SK-N-SH (cell line): Measurements from ENCODE around the gene PLEKHA3. TPM values are rescaled to one million over a fixed set of nuclear protein-coding genes. Genes with fewer than 3 reads are reported as not detected.

Experiments used
- CTCF ChIA-PET: fragments of 300-600, 350-600 bp; formaldehyde crosslinking; extraction: SDS; loops from one replicate; lab custom pipeline; 2021; lab: Yijun Ruan, JAX
- POLR2A ChIA-PET: fragments of 350-600 bp; sonication (Branson Sonifier 250); formaldehyde crosslinking; extraction: SDS; loops from one replicate; lab custom pipeline; 2020; ENCODE audit warnings: antibody characterized with exemption, inconsistent platforms; lab: Yijun Ruan, JAX
- DNase-seq: peaks from one replicate; pipeline ENCODE4 v3.0.0; 2012
- H2AFZ ChIP-seq: fragments of 200-600 bp; sonication (generic); 2 replicates; pipeline ENCODE4 v1.8.1; 2016; ENCODE audit warnings: antibody characterized with exemption, mild to moderate bottlenecking, low read depth
- H3F3A ChIP-seq: fragments of 200-600 bp; sonication (generic); replicated peaks from 2 replicates; pipeline ENCODE3; 2016; ENCODE audit warnings: antibody characterized with exemption, mild to moderate bottlenecking; ENCODE audit not compliant: insufficient read depth
- H3K27ac ChIP-seq, 2 experiments: fragments of 200-500 bp in 1 of 2; fragments of 200-600 bp in 1 of 2; sonication (Bioruptor generic) in 1 of 2; sonication (generic), shearing (Covaris generic) in 1 of 2; 2 replicates each; pipeline versions ENCODE4 v1.5.1 to v1.6.1; 2014 to 2016; ENCODE audit warnings: low read depth in 2 of 2, inconsistent platforms in 1 of 2, low read length in 1 of 2, mild to moderate bottlenecking in 1 of 2, mixed read lengths in 1 of 2
- H3K27me3 ChIP-seq: fragments of 200-600 bp; sonication (generic), shearing (Covaris generic); 2 replicates; pipeline ENCODE4 v1.6.1; 2016; ENCODE audit warnings: mixed run types; ENCODE audit not compliant: insufficient read depth
- H3K36me3 ChIP-seq, 2 experiments: fragments of 200-500 bp in 1 of 2; fragments of 200-600 bp in 1 of 2; sonication (Bioruptor generic) in 1 of 2; sonication (generic) in 1 of 2; replicated peaks in 1 of 2; 2 replicates each; pipeline versions ENCODE3 to v1.5.1; 2014 to 2016; ENCODE audit warnings: low read length in 1 of 2, mild to moderate bottlenecking in 1 of 2; ENCODE audit not compliant: insufficient read depth in 2 of 2, control insufficient read depth in 1 of 2
- H3K4me1 ChIP-seq, 2 experiments: fragments of 200-500 bp in 1 of 2; fragments of 200-600 bp in 1 of 2; sonication (Bioruptor generic) in 1 of 2; sonication (generic), shearing (Covaris generic) in 1 of 2; 2 replicates each; pipeline versions ENCODE4 v1.5.1 to v1.6.1; 2014 to 2016; ENCODE audit warnings: low read depth in 1 of 2, low read length in 1 of 2, mixed run types in 1 of 2; ENCODE audit not compliant: insufficient read depth in 2 of 2, control insufficient read depth in 1 of 2
- H3K4me2 ChIP-seq: fragments of 200-600 bp; sonication (generic), shearing (Covaris generic); 2 replicates; pipeline ENCODE4 v1.6.1; 2017; ENCODE audit warnings: mixed run types
- H3K4me3 ChIP-seq, 2 experiments: fragments of 200-500 bp in 1 of 2; fragments of 200-600 bp in 1 of 2; sonication (Bioruptor generic) in 1 of 2; sonication (generic), shearing (Covaris generic) in 1 of 2; 2 replicates each; pipeline versions ENCODE4 v1.5.1 to v1.8.1; 2014 to 2016; ENCODE audit warnings: low read depth in 2 of 2, inconsistent platforms in 1 of 2, low read length in 1 of 2, mild to moderate bottlenecking in 1 of 2, mixed read lengths in 1 of 2, moderate library complexity in 1 of 2
- H3K79me2 ChIP-seq: fragments of 200-600 bp; sonication (generic); 2 replicates; pipeline ENCODE4 v1.8.1; 2017; ENCODE audit warnings: mild to moderate bottlenecking; ENCODE audit not compliant: insufficient read depth
- H3K9ac ChIP-seq: fragments of 200-600 bp; sonication (generic); 2 replicates; pipeline ENCODE4 v1.6.1; 2017; ENCODE audit warnings: mixed run types
- H3K9me2 ChIP-seq: fragments of 200-600 bp; sonication (generic); 2 replicates; pipeline ENCODE4 v1.6.1; 2017; ENCODE audit warnings: mixed run types
- H3K9me3 ChIP-seq: fragments of 200-600 bp; sonication (generic); 2 replicates; pipeline ENCODE4 v1.6.1; 2017; ENCODE audit warnings: mixed run types, mild to moderate bottlenecking, moderate library complexity
- H4K20me1 ChIP-seq: fragments of 200-600 bp; sonication (generic); 2 replicates; pipeline ENCODE4 v1.6.1; 2017; ENCODE audit warnings: mild to moderate bottlenecking, mixed run types; ENCODE audit not compliant: insufficient read depth
- FOSL2 ChIP-seq: IDR thresholded peaks from 2 replicates; pipeline ENCODE4 v1.4.0; 2012; ENCODE audit warnings: low read depth, mild to moderate bottlenecking, moderate library complexity, borderline replicate concordance
- JUND ChIP-seq: IDR thresholded peaks from 2 replicates; pipeline ENCODE4 v1.4.0; 2012
- MAX ChIP-seq: IDR thresholded peaks from 2 replicates; pipeline ENCODE4 v1.4.0; 2012; ENCODE audit warnings: low read depth
- MXI1 ChIP-seq: IDR thresholded peaks from 2 replicates; pipeline ENCODE4 v1.6.1; 2012; ENCODE audit warnings: mild to moderate bottlenecking, low read depth, low read length, improper control_type of control experiment
- NFIC ChIP-seq: IDR thresholded peaks from 2 replicates; pipeline ENCODE4 v1.4.0; 2012; ENCODE audit warnings: borderline replicate concordance
- NRF1 ChIP-seq: IDR thresholded peaks from 2 replicates; pipeline ENCODE4 v1.6.1; 2012; ENCODE audit warnings: low read depth, mild to moderate bottlenecking, low read length
- PBX3 ChIP-seq: IDR thresholded peaks from 2 replicates; pipeline ENCODE4; 2012
- POLR2AphosphoS5 ChIP-seq: IDR thresholded peaks from 2 replicates; pipeline ENCODE4 v1.6.1; 2012; ENCODE audit warnings: low read depth, low read length
- SMC3 ChIP-seq: IDR thresholded peaks from 2 replicates; pipeline ENCODE4 v1.6.1; 2012; ENCODE audit warnings: low read depth, low read length, improper control_type of control experiment
- TCF12 ChIP-seq: IDR thresholded peaks from 2 replicates; pipeline ENCODE4 v1.4.0; 2012
- TEAD4 ChIP-seq: IDR thresholded peaks from 2 replicates; pipeline ENCODE4 v1.4.0; 2012; ENCODE audit warnings: mild to moderate bottlenecking, borderline replicate concordance; ENCODE audit not compliant: insufficient read depth
- YY1 ChIP-seq: IDR thresholded peaks from 2 replicates; pipeline ENCODE4 v1.4.0; 2012; ENCODE audit warnings: low read depth, mild to moderate bottlenecking
- WGBS: methylation state at CpG from one replicate; pipeline ENCODE4 v1.1.6; 2017; ENCODE audit warnings: low lambda C conversion rate; 5-methylcytosine and 5-hydroxymethylcytosine counted together
- polyA plus RNA-seq, 3 experiments: library from polyadenylated mRNA; depleted of rRNA; stranded (reverse); fragments of >200 nt; gene quantifications; 2 replicates each; pipeline ENCODE4 v1.2.3, GENCODE V29; 2012
- TF ChIP-seq, protein P1 (sequence below): IDR thresholded peaks from 2 replicates; pipeline ENCODE4 v1.4.0; 2012; ENCODE audit warnings: low read depth, borderline replicate concordance

The PLEKHA3 gene
- polyA plus RNA-seq, 1 of the 3 experiments (the other 2 are of a cell fraction) = 5.7 TPM

- POLR2A ChIA-PET = no interaction called here
- Histone ChIP-seq H3K9me2 (no peaks in the 10 kb centered on the region), H3K79me2 (no peaks in the 10 kb centered on the region), H3K9ac (no peak overlapping the region), H3K27ac (peak overlapping the region in 1 of 2 experiments; percentile 88; a peak in 2 of 4 replicates), H2AFZ (no peak overlapping the region; the same call in 1 of the 2 replicates), H3K4me1 (no peaks in the 10 kb centered on the region), H3K36me3 (peaks cover 13 to 17% of the 10 kb centered on the region in 2 experiments), H3K4me2 (0 out of 2 replicates have a peak overlapping the region, but pooled peaks have one; percentile 21), H3K27me3 (no peaks in the 10 kb centered on the region), H3K9me3 (no peaks in the 10 kb centered on the region), H3K4me3 (no peak overlapping the region), H3F3A (peaks cover 7% of the 10 kb centered on the region), H4K20me1 (no peaks in the 10 kb centered on the region)
- CTCF ChIA-PET = interaction anchor here (0.9 kb wide), 1 partner anchor 30 kb away, joined by 5 read pairs; no protein-coding TSS in a partner anchor
- DNase-seq = no peak
- TF ChIP-seq SMC3 (no peak), MAX (peak; percentile 74; the same call in 1 of the 2 replicates), MXI1 (no peak), TCF12 (peak; percentile 69), FOSL2 (peak; percentile 92), POLR2AphosphoS5 (peak; percentile 41; the same call in 1 of the 2 replicates), TEAD4 (peak; percentile 49; the same call in 1 of the 2 replicates), JUND (peak; percentile 82), YY1 (0 out of 2 replicates have a peak, but pooled peaks have one; percentile 24), NRF1 (no peak), NFIC (peak; percentile 91), PBX3 (peak; percentile 57)
- TF ChIP-seq, protein P1, sequence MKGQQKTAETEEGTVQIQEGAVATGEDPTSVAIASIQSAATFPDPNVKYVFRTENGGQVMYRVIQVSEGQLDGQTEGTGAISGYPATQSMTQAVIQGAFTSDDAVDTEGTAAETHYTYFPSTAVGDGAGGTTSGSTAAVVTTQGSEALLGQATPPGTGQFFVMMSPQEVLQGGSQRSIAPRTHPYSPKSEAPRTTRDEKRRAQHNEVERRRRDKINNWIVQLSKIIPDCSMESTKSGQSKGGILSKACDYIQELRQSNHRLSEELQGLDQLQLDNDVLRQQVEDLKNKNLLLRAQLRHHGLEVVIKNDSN = peak; percentile 54; the same call in 1 of the 2 replicates
- WGBS = 11% methylated on average over 2 of the region's 2 CpGs
Measured at GRCh38 chr2:178553047-178553446, 72.8 kb downstream of the PLEKHA3 start.

Other genes with a start within 250 kb of the PLEKHA3 start
- 35.7 and 44.3 TPM in 2 replicates for gene PRKRA, start 29.3 kb upstream of the PLEKHA3 start, polyA plus RNA-seq (2012; rRNA removed)
- 5.3 and 10.8 TPM in 2 replicates for gene PJVK, start 29.1 kb upstream of the PLEKHA3 start, polyA plus RNA-seq (2012; rRNA removed)
- gene FKBP7, start 1.9 kb upstream of the PLEKHA3 start, polyA plus RNA-seq (2012; rRNA removed) = 34.7 and 35.6 TPM in 2 replicates